NB4 (cell line): ENCODE measurements around the gene COL24A1.

ENCODE experiments used
- CTCF ChIP-seq: IDR thresholded peaks from one replicate; pipeline ENCODE4 v1.5.1; 2012; ENCODE audit warnings: low read depth, low read length
- POLR2A ChIP-seq: IDR thresholded peaks from 2 replicates; pipeline ENCODE4 v1.6.1; 2011; ENCODE audit warnings: mild to moderate bottlenecking; ENCODE audit not compliant: insufficient read length; ENCODE audit errors: extremely low read depth

GRCh38 chr1:85850238-85850637 lies 306.3 kb downstream of the COL24A1 start:
- TF ChIP-seq CTCF (no peak), POLR2A (no peak)
